MCF 10A (cell line): ENCODE measurements around the gene TMEM231. TPM values are rescaled to one million over a fixed set of nuclear protein-coding genes. Genes with fewer than 3 reads are reported as not detected.
A peak's percentile ranks its signal among the peaks of the same experiment; 100 is the strongest.
"Not testable (repeated sequence)": the region's sequence is repeated elsewhere in the genome, so short reads cannot be mapped to it uniquely, and the experiment has no call there.

ENCODE experiments used
- BruUV-seq: library from RNA; stranded (reverse); fragments of 400-500 nt; replicated peaks from 2 replicates; lab custom pipeline; 2021; lab: Mats Ljungman, UMichigan
- CTCF ChIA-PET: fragments of 300-600 bp; sonication (Branson Sonifier 250); formaldehyde crosslinking; extraction: SDS; loops from one replicate; lab custom pipeline; 2021; ENCODE audit warnings: antibody characterized with exemption, inconsistent platforms; lab: Yijun Ruan, JAX
- POLR2A ChIA-PET: fragments of 300-600, 350-650 bp; sonication (Branson Sonifier 250); formaldehyde crosslinking; extraction: SDS; loops from one replicate; lab custom pipeline; 2020; ENCODE audit warnings: antibody characterized with exemption, inconsistent platforms; lab: Yijun Ruan, JAX
- DNase-seq: peaks from one replicate; pipeline ENCODE4 v3.0.0-alpha.2; 2018; ENCODE audit not compliant: unreplicated experiment
- H3K27ac Mint-ChIP-seq: one replicate; pipeline ENCODE4 v1.8.0; 2022; ENCODE audit warnings: mild to moderate bottlenecking, low read depth, mixed read lengths; ENCODE audit not compliant: unreplicated experiment
- H3K27me3 Mint-ChIP-seq: one replicate; pipeline ENCODE4 v1.8.0; 2022; ENCODE audit warnings: mixed read lengths; ENCODE audit not compliant: insufficient read depth, unreplicated experiment
- H3K36me3 Mint-ChIP-seq: one replicate; pipeline ENCODE4 v1.8.0; 2022; ENCODE audit warnings: mild to moderate bottlenecking, moderate library complexity, mixed read lengths; ENCODE audit not compliant: insufficient read depth, unreplicated experiment
- H3K4me1 Mint-ChIP-seq: one replicate; pipeline ENCODE4 v1.8.0; 2022; ENCODE audit warnings: mixed read lengths; ENCODE audit not compliant: insufficient read depth, unreplicated experiment
- H3K4me3 Mint-ChIP-seq: one replicate; pipeline ENCODE4 v1.8.0; 2022; ENCODE audit warnings: mild to moderate bottlenecking, moderate library complexity, mixed read lengths; ENCODE audit not compliant: unreplicated experiment
- H3K9me3 Mint-ChIP-seq: one replicate; pipeline ENCODE4 v1.8.0; 2022; ENCODE audit warnings: mixed read lengths; ENCODE audit not compliant: unreplicated experiment
- intact Hi-C: fragments of 100-400 bp; cut with micrococcal nuclease; formaldehyde crosslinking; loops from 2 replicates; pipeline ENCODE4 v1.14.1; 2022
- total RNA-seq: library from RNA; stranded (reverse); gene quantifications from 2 replicates; pipeline ENCODE4 v1.2.3, GENCODE V29; 2022
- TF ChIP-seq, protein P1 (sequence below): fragments of 200-600 bp; IDR thresholded peaks from one replicate; pipeline ENCODE4 v1.8.0; 2022; ENCODE audit warnings: antibody characterized with exemption, mild to moderate bottlenecking; ENCODE audit not compliant: unreplicated experiment

Gene TMEM231
- total RNA-seq, 1 experiment from 2014 or later: 21.1 TPM

DNA sequence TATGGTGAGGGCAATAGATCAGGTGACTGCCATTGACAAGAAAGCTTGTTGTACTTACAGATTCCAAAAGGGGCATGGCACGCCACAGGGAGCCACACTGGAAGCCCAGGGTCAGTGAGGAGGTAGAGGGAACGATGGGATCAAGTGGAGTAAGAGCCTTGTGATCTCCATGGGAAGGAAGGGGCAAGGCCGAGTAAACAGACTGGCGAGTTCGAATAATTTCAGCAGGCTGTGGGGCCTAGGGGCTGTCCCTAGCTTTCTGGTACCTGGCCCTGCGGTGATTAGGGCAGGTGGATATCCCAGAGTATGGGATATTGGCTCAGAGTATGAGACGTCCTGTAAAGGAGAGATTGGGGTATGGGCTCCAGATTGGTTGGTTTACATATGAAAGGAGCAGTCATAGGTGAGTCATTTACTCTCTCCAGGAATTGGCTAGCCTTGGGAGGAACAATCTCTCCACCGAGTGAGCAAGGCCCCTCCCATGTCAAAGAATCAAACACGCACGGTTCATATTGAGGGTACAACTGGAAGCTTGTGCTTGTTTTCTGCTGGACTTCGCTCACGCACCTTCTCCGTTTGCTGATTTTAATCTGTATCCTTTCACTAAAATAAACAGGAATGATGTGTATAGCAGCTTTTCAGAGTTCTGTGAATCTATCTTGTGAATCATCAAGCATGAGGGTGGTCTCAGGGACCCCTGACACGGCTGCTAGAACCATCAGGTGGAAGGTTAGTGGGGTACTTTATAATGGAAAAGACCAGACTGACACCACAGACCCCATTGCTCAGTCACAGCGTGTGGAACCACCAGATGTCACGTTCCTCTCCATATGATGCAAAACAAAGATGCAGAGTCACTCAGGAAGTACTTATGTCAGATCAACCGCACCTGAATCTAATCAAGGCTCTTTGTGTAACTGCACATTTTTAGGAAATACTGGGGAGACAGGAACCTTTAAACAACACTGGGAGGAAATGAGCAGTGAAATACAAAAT, 38.1 kb upstream of the TMEM231 start:
- Mint-ChIP-seq H3K36me3 (peaks cover 21% of the 10 kb centered on the region), H3K4me3 (no peak overlapping the region), H3K9me3 (peaks cover 8% of the 10 kb centered on the region), H3K27ac (peak overlapping the region; percentile 75), H3K4me1 (peaks cover 9% of the 10 kb centered on the region), H3K27me3 (no peaks in the 10 kb centered on the region)
- ChIA-PET CTCF (interaction anchor here (0.9 kb wide), 1 partner anchor 24 kb away, joined by 3 read pairs; no protein-coding TSS in a partner anchor), POLR2A (interaction anchor here (0.5 to 1.1 kb wide), 2 partner anchors 10 to 1332 kb away, joined by 3 to 7 read pairs; no protein-coding TSS in a partner anchor)
- no TSS peak for BruUV-seq
- peak; percentile 74 for DNase-seq
- TF ChIP-seq, protein P1, sequence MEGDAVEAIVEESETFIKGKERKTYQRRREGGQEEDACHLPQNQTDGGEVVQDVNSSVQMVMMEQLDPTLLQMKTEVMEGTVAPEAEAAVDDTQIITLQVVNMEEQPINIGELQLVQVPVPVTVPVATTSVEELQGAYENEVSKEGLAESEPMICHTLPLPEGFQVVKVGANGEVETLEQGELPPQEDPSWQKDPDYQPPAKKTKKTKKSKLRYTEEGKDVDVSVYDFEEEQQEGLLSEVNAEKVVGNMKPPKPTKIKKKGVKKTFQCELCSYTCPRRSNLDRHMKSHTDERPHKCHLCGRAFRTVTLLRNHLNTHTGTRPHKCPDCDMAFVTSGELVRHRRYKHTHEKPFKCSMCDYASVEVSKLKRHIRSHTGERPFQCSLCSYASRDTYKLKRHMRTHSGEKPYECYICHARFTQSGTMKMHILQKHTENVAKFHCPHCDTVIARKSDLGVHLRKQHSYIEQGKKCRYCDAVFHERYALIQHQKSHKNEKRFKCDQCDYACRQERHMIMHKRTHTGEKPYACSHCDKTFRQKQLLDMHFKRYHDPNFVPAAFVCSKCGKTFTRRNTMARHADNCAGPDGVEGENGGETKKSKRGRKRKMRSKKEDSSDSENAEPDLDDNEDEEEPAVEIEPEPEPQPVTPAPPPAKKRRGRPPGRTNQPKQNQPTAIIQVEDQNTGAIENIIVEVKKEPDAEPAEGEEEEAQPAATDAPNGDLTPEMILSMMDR: no peak
- intact Hi-C loops: no loop called here

DNA sequence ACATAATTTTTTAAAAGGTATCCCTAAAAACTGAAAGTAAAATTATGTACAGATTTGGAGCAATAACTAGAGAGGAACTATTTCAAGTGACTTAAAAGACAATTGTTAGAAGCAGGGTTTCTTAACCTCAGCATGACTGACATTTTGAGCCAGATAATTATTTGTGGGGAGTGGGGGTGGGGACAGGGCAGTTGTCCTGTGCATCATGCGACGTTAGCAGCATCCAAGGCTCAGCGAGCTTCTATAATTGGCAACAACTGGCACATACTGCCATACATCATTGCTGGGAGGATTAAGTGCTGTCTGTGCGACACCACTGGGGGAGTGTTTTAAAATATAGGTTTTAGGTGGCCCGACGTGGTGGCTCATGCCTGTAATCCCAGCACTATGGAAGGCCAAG, 37.3 kb upstream of the TMEM231 start:
- Mint-ChIP-seq H3K9me3 (peaks cover 8% of the 10 kb centered on the region), H3K27ac (no peak overlapping the region), H3K36me3 (peaks cover 20% of the 10 kb centered on the region), H3K27me3 (no peaks in the 10 kb centered on the region), H3K4me3 (no peak overlapping the region), H3K4me1 (peaks cover 9% of the 10 kb centered on the region)
- ChIA-PET CTCF (interaction anchor here (0.9 kb wide), 1 partner anchor 25 kb away, joined by 3 read pairs; no protein-coding TSS in a partner anchor), POLR2A (interaction anchor here (1.1 kb wide), 1 partner anchor 9 kb away, joined by 7 read pairs; no protein-coding TSS in a partner anchor)
- intact Hi-C loops: no loop called here
- no TSS peak for BruUV-seq
- TF ChIP-seq, protein P1: no peak
- no peak for DNase-seq

DNA sequence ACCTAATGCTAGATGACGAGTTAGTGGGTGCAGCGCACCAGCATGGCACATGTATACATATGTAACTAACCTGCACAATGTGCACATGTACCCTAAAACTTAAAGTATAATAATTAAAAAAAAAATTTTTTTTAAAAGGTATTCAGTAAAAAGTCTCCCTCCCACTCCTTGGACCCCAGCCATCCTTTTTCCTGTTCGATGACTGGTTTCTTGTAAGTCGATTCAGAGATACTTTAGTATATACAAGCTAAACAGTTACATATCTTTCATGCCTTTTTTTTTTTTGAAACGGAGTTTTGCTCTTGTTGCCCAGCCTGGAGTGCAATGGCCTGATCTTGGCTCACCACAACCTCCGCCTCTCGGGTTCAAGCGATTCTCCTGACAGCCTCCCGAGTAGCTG, 35.9 kb upstream of the TMEM231 start:
- H3K9me3 Mint-ChIP-seq, H3K4me3 Mint-ChIP-seq, H3K27ac Mint-ChIP-seq, BruUV-seq, H3K27me3 Mint-ChIP-seq, intact Hi-C loops, H3K4me1 Mint-ChIP-seq, DNase-seq: not testable (repeated sequence)
- peaks cover 18% of the 10 kb centered on the region for H3K36me3 Mint-ChIP-seq
- CTCF ChIA-PET: interaction anchor here (0.6 kb wide), 1 partner anchor 390 kb away, joined by 4 read pairs; no protein-coding TSS in a partner anchor
- POLR2A ChIA-PET: interaction anchor here (0.7 kb wide), 1 partner anchor 17 kb away, joined by 5 read pairs; no protein-coding TSS in a partner anchor

DNA sequence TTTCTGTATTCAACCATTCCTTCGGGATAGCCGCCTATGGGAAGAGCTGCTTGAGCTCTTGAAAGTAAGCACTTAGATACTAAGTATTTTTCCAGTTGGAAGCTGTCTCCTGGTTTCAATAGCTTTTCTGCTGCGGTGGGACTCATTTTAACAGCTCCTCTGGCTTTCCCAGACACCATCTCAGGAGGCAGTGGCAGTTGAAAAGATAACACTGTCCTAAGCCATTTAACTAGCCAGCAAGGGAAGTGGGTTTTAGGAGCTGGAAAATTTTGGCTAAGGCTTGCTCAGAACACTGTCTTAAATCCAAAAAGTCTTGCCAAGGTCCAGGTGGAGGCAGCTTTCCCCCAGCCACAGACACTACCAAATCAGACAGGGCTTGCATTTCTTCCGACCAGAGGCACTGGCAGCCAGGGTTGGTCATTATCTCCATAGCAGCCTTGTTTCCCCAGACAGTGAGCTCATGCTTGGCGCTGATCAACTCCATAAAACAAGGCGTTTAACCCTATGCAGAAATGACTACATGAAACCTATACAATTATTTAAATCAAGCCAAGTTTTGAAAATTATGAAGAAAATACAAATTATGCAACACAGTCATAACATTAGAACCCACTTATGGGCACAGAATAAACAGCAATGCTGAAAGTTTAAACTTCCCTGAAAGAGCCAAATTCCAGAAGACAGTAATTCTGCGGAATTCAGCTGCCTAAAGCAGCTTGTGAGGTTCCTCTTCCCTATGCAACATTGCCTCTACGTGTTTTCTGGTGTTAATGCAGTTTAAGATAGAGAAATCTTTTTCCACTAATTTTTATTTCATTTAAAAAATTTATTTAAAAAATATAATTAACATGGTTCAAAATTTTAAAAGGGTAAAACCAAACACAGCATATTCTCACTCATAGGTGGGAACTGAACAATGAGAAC, 35.1 kb upstream of the TMEM231 start:
- TF ChIP-seq, protein P1: no peak
- CTCF ChIA-PET: interaction anchor here (0.6 to 1.0 kb wide), 2 partner anchors 30 to 283 kb away, joined by 3 read pairs; no protein-coding TSS in a partner anchor
- H3K4me1 Mint-ChIP-seq: peaks cover 9% of the 10 kb centered on the region

More for the DNA sequence above, 35.1 kb upstream of the TMEM231 start:
- no peak overlapping the region for H3K27ac Mint-ChIP-seq
- intact Hi-C loops: no loop called here
- BruUV-seq: no TSS peak
- no peak for DNase-seq
- POLR2A ChIA-PET: interaction anchor here (0.7 kb wide), 1 partner anchor 18 kb away, joined by 5 read pairs; no protein-coding TSS in a partner anchor
- no peaks in the 10 kb centered on the region for H3K27me3 Mint-ChIP-seq
- peaks cover 13% of the 10 kb centered on the region for H3K36me3 Mint-ChIP-seq
- no peaks in the 10 kb centered on the region for H3K9me3 Mint-ChIP-seq
- no peak overlapping the region for H3K4me3 Mint-ChIP-seq
